ENCODE results near the gene SLC44A3. TPM values are rescaled to one million over a fixed set of nuclear protein-coding genes. Genes with fewer than 3 reads are reported as not detected.
A peak's percentile ranks its signal among the peaks of the same experiment; 100 is the strongest.

SLC44A3 gene
- total RNA-seq, 4 donors from 2014 or later: 4.0 to 6.7 (median 5.4) TPM

GRCh38 chr1:94823116-94823515, 3.0 kb downstream of the SLC44A3 start:
- intact Hi-C loops (cut with DNase I): no loop called here
- no peaks in the 10 kb centered on the region for H3K36me3 ChIP-seq
- TF ChIP-seq POLR2A (IDR thresholded peaks at IDR 0.05) (no peak), CTCF (IDR thresholded peaks at IDR 0.05) (no peak)
- DNase-seq: no peak
- H3K4me1 ChIP-seq: peaks cover 10 to 13% of the 10 kb centered on the region in 2 donors
- no peaks in the 10 kb centered on the region for H3K9me3 ChIP-seq
- no peak overlapping the region for H3K27ac ChIP-seq
- WGBS, 2 donors: 92 to 96% methylated on average over 3 of the region's 3 CpGs
- H3K27me3 ChIP-seq: no peaks in the 10 kb centered on the region
- H3K4me3 ChIP-seq (replicated peaks in 1 of 3): no peak overlapping the region

GRCh38 chr1:94825936-94826335, 5.8 kb downstream of the SLC44A3 start:
- Histone ChIP-seq H3K4me3 (replicated peaks in 1 of 3) (no peak overlapping the region), H3K27ac (no peak overlapping the region), H3K4me1 (peaks cover 4 to 7% of the 10 kb centered on the region in 2 donors), H3K27me3 (no peaks in the 10 kb centered on the region), H3K9me3 (no peaks in the 10 kb centered on the region), H3K36me3 (no peaks in the 10 kb centered on the region)
- no peak for DNase-seq
- TF ChIP-seq CTCF (IDR thresholded peaks at IDR 0.05) (no peak), POLR2A (IDR thresholded peaks at IDR 0.05) (no peak)
- WGBS, 2 donors: 89 to 94% methylated on average over 2 of the region's 2 CpGs
- intact Hi-C loops (cut with DNase I): no loop called here

GRCh38 chr1:94827434-94827833, 7.3 kb downstream of the SLC44A3 start:
- DNase-seq: peak; percentile 20 to 27
- Histone ChIP-seq H3K36me3 (no peaks in the 10 kb centered on the region), H3K4me1 (peaks cover 0 to 4% of the 10 kb centered on the region in 2 donors), H3K4me3 (replicated peaks in 1 of 3) (no peak overlapping the region), H3K27ac (no peak overlapping the region), H3K9me3 (no peaks in the 10 kb centered on the region), H3K27me3 (no peaks in the 10 kb centered on the region)
- intact Hi-C loops (cut with DNase I): no loop called here
- 52 to 71% methylated on average over 4 of the region's 4 CpGs for WGBS, 2 donors
- TF ChIP-seq CTCF (IDR thresholded peaks at IDR 0.05) (no peak), POLR2A (IDR thresholded peaks at IDR 0.05) (no peak)

GRCh38 chr1:94828251-94828650, 8.1 kb downstream of the SLC44A3 start:
- Histone ChIP-seq H3K27me3 (no peaks in the 10 kb centered on the region), H3K4me1 (peaks cover 0 to 4% of the 10 kb centered on the region in 2 donors), H3K36me3 (no peaks in the 10 kb centered on the region), H3K9me3 (no peaks in the 10 kb centered on the region), H3K27ac (no peak overlapping the region), H3K4me3 (replicated peaks in 1 of 3) (no peak overlapping the region)
- DNase-seq: no peak
- TF ChIP-seq POLR2A (IDR thresholded peaks at IDR 0.05): no peak
- TF ChIP-seq CTCF (IDR thresholded peaks at IDR 0.05): no peak
- intact Hi-C loops (cut with DNase I): no loop called here

- intact Hi-C loops (cut with DNase I): no loop called here
- Histone ChIP-seq H3K36me3 (no peaks in the 10 kb centered on the region), H3K4me3 (replicated peaks in 1 of 3) (no peak overlapping the region), H3K4me1 (no peaks in the 10 kb centered on the region), H3K27ac (no peak overlapping the region), H3K9me3 (no peaks in the 10 kb centered on the region), H3K27me3 (no peaks in the 10 kb centered on the region)
- TF ChIP-seq POLR2A (IDR thresholded peaks at IDR 0.05) (no peak), CTCF (IDR thresholded peaks at IDR 0.05) (no peak)
- DNase-seq: no peak
- 86 to 93% methylated on average over 6 of the region's 6 CpGs for WGBS, 2 donors
Measured at GRCh38 chr1:94831641-94832040, 11.5 kb downstream of the SLC44A3 start.
